DMS 273 (cell line): Measurements from ENCODE around the gene PIH1D1.

Experiments
- DNase-seq: peaks from one replicate; lab custom pipeline; 2025; ENCODE audit not compliant: unreplicated experiment; lab: John Stamatoyannopoulos, UW

The PIH1D1 gene

GRCh38 chr19:49436381-49437017 lies 15.1 kb downstream of the PIH1D1 start:
- DNase-seq = no peak

DNA sequence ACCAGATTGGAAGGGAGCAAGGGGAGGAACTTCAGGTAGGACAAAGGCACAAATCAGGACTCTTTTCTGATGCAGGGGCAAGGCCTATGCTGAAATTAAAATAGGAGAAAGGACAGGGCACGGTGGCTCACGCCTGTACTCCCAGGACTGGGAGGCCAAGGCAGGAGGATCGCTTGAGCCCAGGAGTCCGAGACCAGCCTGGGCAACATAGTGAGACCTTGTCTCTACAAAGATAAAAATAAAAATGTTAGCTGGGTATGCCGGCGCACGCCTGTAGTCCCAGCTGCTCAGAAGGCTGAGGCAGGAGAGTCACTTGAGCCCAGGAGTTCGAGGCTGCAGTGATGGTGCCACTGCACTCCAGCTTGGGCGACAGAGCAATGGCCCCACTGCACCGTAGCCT lies 15.9 kb downstream of the PIH1D1 start:
- no peak for DNase-seq

- peak; percentile 42 for DNase-seq
These were observed 16.6 kb downstream of the PIH1D1 start for GRCh38 chr19:49434907-49435583.

DNA sequence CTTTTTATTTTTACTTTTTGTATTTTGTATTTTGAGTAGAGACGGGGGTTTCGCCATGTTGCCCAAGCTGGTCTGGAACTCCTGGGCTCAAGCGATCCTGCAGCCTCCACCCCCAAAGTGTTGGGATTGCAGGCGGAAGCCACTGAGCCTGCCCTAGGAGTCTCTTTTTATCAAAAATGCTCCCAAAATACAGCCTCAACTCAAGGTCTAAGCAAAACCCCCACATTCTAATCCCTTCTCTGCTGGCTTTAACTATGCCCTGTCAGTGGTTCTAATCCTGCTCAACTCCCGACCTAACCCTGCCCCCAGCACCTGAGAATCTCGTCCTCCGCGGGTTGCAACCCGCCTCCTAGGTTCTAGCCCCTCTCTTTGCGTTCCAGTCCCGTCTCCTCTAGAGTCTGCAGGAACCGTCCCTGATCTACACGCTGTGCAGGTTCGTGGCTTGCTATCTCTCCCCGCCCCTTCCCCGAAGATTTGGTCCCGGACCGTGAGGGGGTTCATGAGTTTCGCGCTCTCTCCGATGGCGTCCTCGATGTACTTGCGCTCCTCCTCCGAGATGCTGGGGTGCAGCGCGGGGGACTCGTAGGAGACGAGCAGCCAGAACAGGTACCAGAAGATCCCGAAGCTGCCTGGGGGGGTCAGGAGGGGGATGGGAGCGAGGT lies 18.2 kb downstream of the PIH1D1 start:
- DNase-seq = no peak

DNA sequence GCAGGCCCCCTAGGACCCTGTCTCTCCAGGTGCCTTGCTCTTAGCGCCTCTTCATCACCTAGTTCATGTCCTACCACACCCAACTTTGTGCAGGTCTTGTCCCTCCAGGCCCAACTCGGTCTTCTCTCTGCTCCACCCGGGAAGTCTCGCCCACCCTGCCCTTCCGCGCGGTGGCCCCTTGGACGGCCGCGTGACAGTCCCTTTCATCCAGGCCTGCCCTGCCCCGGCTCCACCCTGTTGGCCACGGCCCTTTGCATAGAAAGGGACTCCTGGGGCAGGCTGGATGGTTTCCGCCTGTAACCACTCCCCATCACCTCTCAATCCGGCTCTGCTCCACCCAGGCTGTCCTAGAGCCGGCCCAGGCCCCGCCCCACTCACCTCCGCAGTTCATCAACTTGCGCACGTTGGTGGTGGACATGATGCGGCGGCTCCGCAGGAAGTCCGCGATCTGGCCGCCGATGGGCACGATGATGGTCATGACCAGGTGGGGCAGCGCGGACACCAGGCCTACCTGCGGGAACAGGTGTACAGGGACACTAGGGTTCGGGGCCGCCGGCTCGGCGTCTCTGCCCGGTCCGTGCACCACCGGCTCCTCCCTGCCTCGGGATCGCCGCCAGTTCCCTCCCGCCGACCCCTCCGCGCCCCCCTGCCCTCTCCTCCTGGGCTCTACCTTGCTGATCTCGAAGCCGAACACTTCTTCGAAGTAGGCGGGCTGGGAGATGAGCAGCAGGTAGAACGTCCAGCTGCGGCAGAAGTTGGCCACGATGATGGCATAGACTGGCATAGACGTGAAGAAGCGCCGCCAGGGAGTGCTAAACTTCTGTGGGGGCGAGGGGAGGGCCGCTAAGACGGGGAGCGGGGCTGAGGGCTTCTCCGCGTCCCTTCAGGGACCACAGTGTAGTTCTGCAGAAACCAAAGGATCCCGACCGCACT lies 19.2 kb downstream of the PIH1D1 start:
- no peak for DNase-seq

DNA sequence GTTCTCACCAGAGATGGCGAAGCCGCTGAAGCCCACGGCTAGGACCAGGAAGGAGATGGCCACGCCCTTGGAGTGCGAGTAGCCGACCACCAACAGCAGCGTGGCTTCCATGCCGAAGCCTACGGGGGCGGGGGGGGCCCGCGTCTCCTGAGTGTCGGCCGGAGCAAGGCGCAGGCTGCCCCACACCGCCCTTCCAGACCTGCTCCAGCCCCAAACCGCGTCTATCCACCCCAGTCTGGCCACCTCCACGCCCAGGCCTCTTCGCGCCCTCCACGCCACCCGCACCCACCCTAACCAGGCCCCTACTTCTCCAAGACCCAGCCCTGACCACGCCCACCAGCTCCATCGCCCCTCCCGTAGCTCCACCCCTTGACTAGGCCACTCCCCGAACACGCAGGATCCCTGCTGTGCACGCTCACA lies 20.3 kb downstream of the PIH1D1 start:
- DNase-seq = no peak

GRCh38 chr19:49430678-49431329 lies 20.8 kb downstream of the PIH1D1 start:
- DNase-seq = peak; percentile 56

DNA sequence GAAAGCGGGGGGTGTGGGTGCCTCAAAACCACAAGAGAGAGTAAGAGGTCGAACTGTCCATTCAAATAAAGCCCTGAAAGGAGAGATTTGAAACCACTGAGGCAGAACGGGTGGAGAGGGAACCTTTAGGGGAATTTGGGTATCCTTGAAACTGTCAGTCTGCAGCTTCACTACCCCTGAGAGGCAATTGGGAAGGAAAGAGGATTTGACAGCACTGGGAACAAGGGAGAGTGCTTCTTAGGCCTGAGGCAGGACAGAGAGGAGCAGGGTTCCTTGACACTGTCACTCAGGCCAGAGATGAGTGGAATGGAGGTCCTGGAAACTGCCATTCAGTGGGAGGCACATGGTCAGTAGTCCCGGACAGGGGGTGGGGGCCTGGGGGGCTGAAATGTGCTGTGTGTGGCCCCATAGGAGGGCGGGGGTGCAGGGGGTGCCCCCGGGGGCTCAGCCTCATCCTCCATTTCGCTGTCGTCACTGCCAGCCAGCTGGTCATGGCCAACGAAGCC lies 21.4 kb downstream of the PIH1D1 start:
- DNase-seq = no peak

GRCh38 chr19:49428547-49429451 lies 22.8 kb downstream of the PIH1D1 start:
- DNase-seq = no peak

DNA sequence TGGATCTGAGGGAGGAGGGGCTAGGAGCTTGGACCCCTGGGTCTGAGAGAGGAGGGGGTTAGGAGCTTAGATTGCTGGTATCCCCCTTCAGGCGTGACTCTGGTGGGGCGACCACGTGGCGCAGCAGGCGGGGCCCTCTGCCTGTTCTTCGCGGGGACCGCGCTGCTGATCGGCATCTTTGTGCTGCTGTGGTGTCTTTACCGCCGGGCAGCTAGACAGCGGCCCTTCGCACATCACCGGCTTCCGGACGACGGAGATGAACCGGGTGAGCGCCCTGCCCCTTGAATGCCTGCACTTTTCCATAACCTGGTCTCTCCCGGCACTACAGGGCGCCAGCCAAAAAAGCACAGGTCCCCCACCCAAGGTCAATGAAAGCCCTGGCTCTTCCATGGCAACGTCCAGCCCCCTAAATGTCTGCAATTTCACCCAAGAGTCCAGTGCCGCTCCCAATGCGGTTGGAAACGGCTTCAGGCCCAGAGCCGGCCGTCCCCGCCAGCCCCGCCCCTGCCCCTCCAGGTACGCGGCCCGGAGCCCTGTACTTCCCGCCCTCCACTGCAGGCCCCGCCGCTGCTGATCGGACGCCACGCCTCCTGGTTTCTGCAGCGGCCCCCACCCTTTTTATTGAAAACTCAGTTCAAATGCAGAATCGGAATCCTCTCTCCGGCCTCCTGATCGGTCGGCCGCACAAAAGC lies 23.6 kb downstream of the PIH1D1 start:
- peak; percentile 63 for DNase-seq

- DNase-seq = no peak
These were observed 24.3 kb downstream of the PIH1D1 start for GRCh38 chr19:49427339-49427738.

DNA sequence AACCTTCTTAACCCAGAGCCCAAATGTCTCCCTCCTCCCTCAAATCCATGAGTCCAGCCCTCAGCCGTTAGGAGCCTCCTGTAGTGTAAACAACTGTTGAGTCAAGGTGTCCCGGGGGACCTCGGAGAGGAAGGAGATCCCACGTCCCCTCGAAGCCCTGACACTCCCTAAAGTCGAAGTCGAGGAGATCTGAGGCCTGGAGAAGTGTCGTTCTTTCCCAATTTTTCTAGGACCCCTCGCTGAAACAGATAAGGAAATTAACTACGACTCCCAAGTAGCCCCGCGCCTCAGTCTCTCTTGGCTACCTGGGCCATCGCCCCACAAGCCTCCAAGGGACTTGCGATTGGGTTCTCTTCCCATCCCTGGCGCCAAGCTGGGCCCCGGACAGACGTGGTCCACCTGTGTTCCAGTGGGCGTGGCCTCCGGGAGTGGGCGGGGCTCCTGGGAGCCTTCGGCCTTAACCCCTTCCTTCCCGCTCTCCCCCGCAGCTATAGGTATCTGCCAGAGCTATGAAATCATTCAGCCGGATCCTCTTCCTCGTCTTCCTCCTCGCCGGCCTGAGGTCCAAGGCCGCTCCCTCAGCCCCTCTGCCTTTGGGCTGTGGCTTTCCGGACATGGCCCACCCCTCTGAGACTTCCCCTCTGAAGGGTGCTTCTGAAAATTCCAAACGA lies 25.6 kb downstream of the PIH1D1 start:
- peak; percentile 67 for DNase-seq

- no peak for DNase-seq
These were observed 26.4 kb downstream of the PIH1D1 start, which contains the start of gene GFY for GRCh38 chr19:49425178-49425577. TSS of gene GFY (plus strand) at chr19:49425388. CDS start at chr19:49426431, 1,043 bp downstream.

DNA sequence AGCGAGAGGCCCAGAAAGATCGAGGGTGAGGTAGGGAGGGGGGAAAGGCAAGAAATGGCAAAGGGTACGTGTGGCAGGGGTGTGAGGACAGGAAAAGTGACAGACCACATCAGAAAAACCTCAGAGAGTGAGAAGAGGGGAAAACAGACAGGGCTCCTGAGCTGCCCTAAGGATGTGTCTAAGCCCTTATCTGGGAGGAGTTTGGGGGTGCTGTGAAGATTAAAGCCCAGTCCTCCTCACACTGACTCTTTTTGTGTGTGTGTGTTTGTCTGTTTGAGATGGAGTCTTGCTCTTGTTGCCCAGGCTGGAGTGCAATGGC lies 27.7 kb downstream of the PIH1D1 start:
- no peak for DNase-seq

DNA sequence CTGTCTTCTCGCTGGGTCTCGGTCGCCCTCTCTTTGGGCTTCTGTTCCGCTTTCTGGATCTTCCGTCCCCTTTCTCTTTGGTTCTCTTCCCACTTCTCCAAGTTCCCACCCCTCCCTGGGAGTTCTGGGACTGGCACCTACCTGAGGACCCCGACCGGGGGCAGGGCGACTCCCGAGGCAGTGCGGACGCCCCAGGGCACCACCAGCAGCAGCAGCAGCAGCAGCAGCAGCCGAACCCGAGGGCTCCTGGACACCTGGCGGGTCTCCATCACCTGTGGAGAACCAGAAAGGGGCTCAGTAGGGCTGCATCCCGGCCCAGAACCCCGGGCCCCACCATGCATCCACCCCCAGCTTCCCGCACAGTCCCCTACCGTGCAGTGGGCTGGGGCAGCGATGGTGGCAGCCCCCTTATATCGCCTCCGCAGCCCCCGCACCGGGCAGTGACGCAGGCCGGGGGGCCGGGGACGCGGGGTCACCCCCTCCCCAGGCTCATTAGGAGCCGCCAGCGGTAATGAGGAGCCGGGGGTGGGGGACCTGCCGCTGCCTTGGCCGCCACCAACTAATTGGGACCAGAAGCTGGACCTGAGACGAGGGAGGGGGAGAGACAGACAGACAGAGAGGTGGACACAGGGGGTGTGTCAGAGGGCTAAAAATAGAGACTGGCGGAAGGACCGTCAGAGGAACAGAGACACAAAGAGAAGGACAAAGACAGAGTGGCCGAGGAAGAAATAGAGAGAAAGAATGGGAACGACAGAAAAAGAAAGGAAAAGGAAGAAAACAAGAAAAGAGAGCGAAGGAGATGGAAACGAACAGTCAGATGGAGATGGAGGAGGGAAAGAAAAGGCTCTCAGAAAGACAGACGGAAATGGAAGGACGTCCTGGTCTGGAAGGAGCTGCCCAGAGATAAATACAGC lies 28.3 kb downstream of the PIH1D1 start, which contains the start of gene PTH2:
Gene PTH2 (minus strand): TSS at position 371 of the 914 bp plus-strand sequence. CDS start 102 bp downstream, at position 269.
- DNase-seq = no peak

- peak; percentile 69 for DNase-seq
These were observed 29.1 kb downstream of the PIH1D1 start for GRCh38 chr19:49422407-49423070.

GRCh38 chr19:49421878-49422202 lies 29.8 kb downstream of the PIH1D1 start:
- no peak for DNase-seq
